Stimulated activated memory B cell treated with anti-CD40 and anti-IgM and Interleukin-4, amounts not matched to agents 10 μg/mL and 1 μg/mL and 100 μg/mL, for 72 hours (primary cell): ENCODE results near the gene WDR93.
"Not testable (repeated sequence)": the region's sequence is repeated elsewhere in the genome, so short reads cannot be mapped to it uniquely, and the experiment has no call there.

Source experiments
- ATAC-seq: fragments of 150-1000 bp; cut with Tn5 transposase; 2 replicates; pipeline ENCODE4 v1.10.0; 2021
- H3K27ac Mint-ChIP-seq: one replicate; pipeline ENCODE4 v1.8.0; 2022; ENCODE audit warnings: mild to moderate bottlenecking, mixed read lengths
- H3K27me3 Mint-ChIP-seq: one replicate; pipeline ENCODE4 v1.8.0; 2022; ENCODE audit warnings: mixed read lengths
- H3K36me3 Mint-ChIP-seq: one replicate; pipeline ENCODE4 v1.8.0; 2022; ENCODE audit warnings: mixed read lengths
- H3K4me1 Mint-ChIP-seq: one replicate; pipeline ENCODE4 v1.8.0; 2022; ENCODE audit warnings: mixed read lengths
- H3K4me3 Mint-ChIP-seq: one replicate; pipeline ENCODE4 v1.8.0; 2022; ENCODE audit warnings: mild to moderate bottlenecking, moderate library complexity, mixed read lengths
- H3K9me3 Mint-ChIP-seq: one replicate; pipeline ENCODE4 v1.8.0; 2022; ENCODE audit warnings: mixed read lengths

WDR93 gene

DNA sequence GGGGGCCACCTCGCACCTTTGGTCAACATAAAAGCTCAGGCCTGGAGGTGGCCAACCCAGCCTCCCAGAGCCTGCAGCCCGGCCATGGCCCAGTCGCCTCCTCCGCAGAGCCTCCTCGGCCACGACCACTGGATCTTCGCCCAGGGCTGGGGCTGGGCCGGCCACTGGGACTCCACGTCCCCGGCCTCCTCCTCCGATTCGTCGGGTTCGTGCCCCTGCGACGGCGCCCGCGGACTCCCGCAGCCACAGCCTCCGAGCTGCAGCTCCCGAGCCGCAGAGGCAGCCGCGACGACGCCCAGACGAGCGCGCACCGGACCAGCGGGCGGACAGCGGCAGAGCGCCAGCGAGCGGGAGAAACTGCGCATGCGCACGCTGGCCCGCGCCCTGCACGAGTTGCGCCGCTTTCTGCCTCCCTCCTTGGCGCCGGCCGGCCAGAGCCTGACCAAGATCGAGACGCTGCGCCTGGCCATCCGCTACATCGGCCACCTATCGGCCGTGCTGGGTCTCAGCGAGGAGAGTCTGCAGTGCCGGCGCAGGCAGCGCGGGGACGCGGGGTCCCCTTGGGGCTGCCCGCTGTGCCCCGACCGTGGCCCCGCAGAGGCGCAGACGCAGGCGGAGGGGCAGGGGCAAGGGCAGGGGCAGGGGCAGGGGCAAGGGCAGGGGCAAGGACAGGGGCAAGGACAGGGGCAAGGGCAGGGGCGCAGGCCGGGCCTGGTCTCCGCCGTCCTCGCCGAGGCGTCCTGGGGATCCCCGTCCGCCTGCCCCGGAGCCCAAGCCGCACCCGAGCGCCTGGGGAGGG is 85.9 kb downstream of the WDR93 start, which contains the start of gene MESP2:
Gene MESP2, plus strand, starts transcription at position 59 of the 799 bp plus-strand sequence. Its CDS starts 26 bp downstream, at position 85.
- H3K4me3 Mint-ChIP-seq, result peak within 1 kb of the TSS; percentile 72
- H3K9me3 Mint-ChIP-seq, result no peaks in the 10 kb centered on the region
- peaks cover 21% of the 10 kb centered on the region for H3K27me3 Mint-ChIP-seq
- no peaks in the 10 kb centered on the region for H3K36me3 Mint-ChIP-seq
- peaks cover 15% of the 10 kb centered on the region for H3K4me1 Mint-ChIP-seq
- H3K27ac Mint-ChIP-seq, result no peak within 1 kb of the TSS
- peak; percentile 67 for ATAC-seq

- Mint-ChIP-seq H3K4me1 (peaks cover 23% of the 10 kb centered on the region), H3K27me3 (peaks cover 21% of the 10 kb centered on the region), H3K4me3 (peak overlapping the region; percentile 58), H3K9me3 (no peaks in the 10 kb centered on the region), H3K36me3 (no peaks in the 10 kb centered on the region), H3K27ac (no peak overlapping the region)
- no peak for ATAC-seq
Measured at GRCh38 chr15:89777073-89777751, 86.6 kb downstream of the WDR93 start.

GRCh38 chr15:89777782-89778380 is 87.3 kb downstream of the WDR93 start:
- Mint-ChIP-seq H3K9me3 (no peaks in the 10 kb centered on the region), H3K27ac (no peak overlapping the region), H3K4me1 (peaks cover 29% of the 10 kb centered on the region), H3K4me3 (no peak overlapping the region), H3K36me3 (no peaks in the 10 kb centered on the region), H3K27me3 (peaks cover 21% of the 10 kb centered on the region)
- no peak for ATAC-seq

- Mint-ChIP-seq H3K27me3 (peaks cover 19% of the 10 kb centered on the region), H3K9me3 (no peaks in the 10 kb centered on the region), H3K4me3 (no peak overlapping the region), H3K27ac (no peak overlapping the region), H3K4me1 (peaks cover 37% of the 10 kb centered on the region), H3K36me3 (no peaks in the 10 kb centered on the region)
- ATAC-seq, result no peak
Measured at GRCh38 chr15:89778861-89779260, 88.2 kb downstream of the WDR93 start.

DNA sequence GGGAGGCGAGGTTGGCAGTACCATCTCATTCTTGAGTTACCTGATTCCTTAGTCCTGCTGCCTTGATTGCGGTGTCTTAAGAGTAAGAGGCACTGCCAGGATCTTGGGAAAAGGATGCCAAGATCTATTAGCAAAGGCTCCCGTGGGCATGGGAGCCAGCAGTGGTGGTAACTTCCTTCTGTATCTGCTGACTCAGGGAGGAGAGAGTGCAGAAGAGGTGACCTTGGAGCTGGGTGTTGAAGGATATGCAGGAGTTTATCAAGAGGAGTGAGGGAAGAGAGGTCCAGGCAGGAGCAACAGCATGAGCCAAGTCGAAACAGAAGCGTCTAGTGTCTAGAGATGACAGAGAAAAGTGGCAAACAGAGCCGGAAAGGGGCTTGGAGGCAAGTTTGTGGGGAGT is 90.0 kb downstream of the WDR93 start:
- H3K9me3 Mint-ChIP-seq, result no peaks in the 10 kb centered on the region
- H3K27me3 Mint-ChIP-seq, result peaks cover 13% of the 10 kb centered on the region
- H3K4me3 Mint-ChIP-seq, result peak overlapping the region; percentile 1
- H3K36me3 Mint-ChIP-seq, result no peaks in the 10 kb centered on the region
- peak overlapping the region; percentile 35 for H3K27ac Mint-ChIP-seq
- H3K4me1 Mint-ChIP-seq, result peaks cover 41% of the 10 kb centered on the region
- no peak for ATAC-seq

- no peaks in the 10 kb centered on the region for H3K36me3 Mint-ChIP-seq
- H3K4me1 Mint-ChIP-seq, result peaks cover 41% of the 10 kb centered on the region
- H3K27me3 Mint-ChIP-seq, result peaks cover 13% of the 10 kb centered on the region
- no peaks in the 10 kb centered on the region for H3K9me3 Mint-ChIP-seq
- peak overlapping the region; percentile 35 for H3K27ac Mint-ChIP-seq
- peak; percentile 63 for ATAC-seq
- peak overlapping the region; percentile 1 for H3K4me3 Mint-ChIP-seq
Measured at GRCh38 chr15:89781055-89781454, 90.4 kb downstream of the WDR93 start.

GRCh38 chr15:89781891-89782618 is 91.4 kb downstream of the WDR93 start:
- peaks cover 41% of the 10 kb centered on the region for H3K4me1 Mint-ChIP-seq
- no peak overlapping the region for H3K4me3 Mint-ChIP-seq
- ATAC-seq, result peak; percentile 88
- H3K27ac Mint-ChIP-seq, result peak overlapping the region; percentile 35
- H3K9me3 Mint-ChIP-seq, result no peaks in the 10 kb centered on the region
- no peaks in the 10 kb centered on the region for H3K36me3 Mint-ChIP-seq
- peaks cover 13% of the 10 kb centered on the region for H3K27me3 Mint-ChIP-seq

GRCh38 chr15:89782619-89782950 is 92.0 kb downstream of the WDR93 start:
- ATAC-seq, H3K36me3 Mint-ChIP-seq, H3K9me3 Mint-ChIP-seq: not testable (repeated sequence)
- Mint-ChIP-seq H3K4me1 (peaks cover 41% of the 10 kb centered on the region), H3K27ac (peak overlapping the region; percentile 35), H3K4me3 (peak overlapping the region; percentile 26), H3K27me3 (peaks cover 13% of the 10 kb centered on the region)

DNA sequence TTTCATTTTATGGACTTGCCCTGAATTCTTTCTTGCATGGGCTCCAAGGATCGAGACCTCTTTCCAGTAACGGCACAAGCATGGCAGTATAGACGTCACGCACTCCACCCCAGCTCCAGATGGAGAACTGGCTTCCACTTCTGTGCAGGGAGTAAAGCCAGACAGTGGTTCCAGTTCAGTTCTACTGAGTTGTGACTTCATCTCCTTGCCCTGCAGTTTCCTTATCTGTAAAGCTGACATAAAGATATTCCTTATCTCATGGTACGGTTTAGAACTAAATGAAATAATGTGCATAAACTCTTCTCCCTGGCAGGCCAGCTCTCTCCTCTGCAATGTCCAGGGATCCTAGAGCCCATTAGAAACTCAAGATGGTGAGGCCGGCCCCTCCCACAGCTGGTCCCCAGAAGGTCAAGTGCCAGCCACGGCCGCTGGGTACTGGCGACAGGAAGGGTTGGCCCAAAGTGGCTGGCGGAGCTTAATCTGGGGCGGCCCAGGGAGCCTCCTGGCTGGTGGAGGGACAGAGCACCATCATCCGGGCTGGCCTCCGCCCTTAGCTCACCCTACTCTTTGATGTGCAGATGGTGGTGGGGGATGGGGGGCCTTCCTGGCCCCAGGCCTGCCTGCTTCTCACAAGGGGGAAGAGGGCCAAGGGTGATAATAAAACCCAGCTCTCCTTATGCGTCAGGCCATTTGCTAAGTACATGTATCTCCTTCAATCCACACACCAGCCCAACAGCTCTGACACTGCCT is 92.7 kb downstream of the WDR93 start:
- ATAC-seq, result no peak
- Mint-ChIP-seq H3K9me3 (peaks cover 3% of the 10 kb centered on the region), H3K27ac (no peak overlapping the region), H3K4me3 (no peak overlapping the region), H3K36me3 (peaks cover 4% of the 10 kb centered on the region), H3K27me3 (peaks cover 13% of the 10 kb centered on the region), H3K4me1 (peaks cover 41% of the 10 kb centered on the region)

GRCh38 chr15:89783861-89784685 is 93.5 kb downstream of the WDR93 start:
- H3K4me3 Mint-ChIP-seq, result no peak overlapping the region
- no peak overlapping the region for H3K27ac Mint-ChIP-seq
- H3K27me3 Mint-ChIP-seq, result peaks cover 13% of the 10 kb centered on the region
- ATAC-seq, result no peak
- peaks cover 5% of the 10 kb centered on the region for H3K9me3 Mint-ChIP-seq
- peaks cover 5% of the 10 kb centered on the region for H3K36me3 Mint-ChIP-seq
- H3K4me1 Mint-ChIP-seq, result peaks cover 41% of the 10 kb centered on the region

DNA sequence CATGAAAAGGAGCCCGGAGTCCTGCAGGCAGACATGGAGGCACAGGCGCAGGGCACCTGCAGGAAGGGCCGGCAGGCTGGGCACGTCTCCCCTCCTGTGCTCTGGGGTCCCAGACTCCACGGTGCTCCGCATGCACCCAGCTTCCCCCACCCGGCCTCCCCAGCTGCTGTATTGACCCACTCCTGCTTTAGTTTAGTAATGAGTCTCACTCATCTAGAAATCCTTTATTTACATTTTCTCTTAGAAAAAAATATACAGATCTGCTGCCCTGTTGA is 94.0 kb downstream of the WDR93 start:
- H3K4me3 Mint-ChIP-seq, result no peak overlapping the region
- peaks cover 5% of the 10 kb centered on the region for H3K9me3 Mint-ChIP-seq
- ATAC-seq, result no peak
- H3K27ac Mint-ChIP-seq, result no peak overlapping the region
- peaks cover 5% of the 10 kb centered on the region for H3K36me3 Mint-ChIP-seq
- H3K4me1 Mint-ChIP-seq, result peaks cover 41% of the 10 kb centered on the region
- peaks cover 17% of the 10 kb centered on the region for H3K27me3 Mint-ChIP-seq

DNA sequence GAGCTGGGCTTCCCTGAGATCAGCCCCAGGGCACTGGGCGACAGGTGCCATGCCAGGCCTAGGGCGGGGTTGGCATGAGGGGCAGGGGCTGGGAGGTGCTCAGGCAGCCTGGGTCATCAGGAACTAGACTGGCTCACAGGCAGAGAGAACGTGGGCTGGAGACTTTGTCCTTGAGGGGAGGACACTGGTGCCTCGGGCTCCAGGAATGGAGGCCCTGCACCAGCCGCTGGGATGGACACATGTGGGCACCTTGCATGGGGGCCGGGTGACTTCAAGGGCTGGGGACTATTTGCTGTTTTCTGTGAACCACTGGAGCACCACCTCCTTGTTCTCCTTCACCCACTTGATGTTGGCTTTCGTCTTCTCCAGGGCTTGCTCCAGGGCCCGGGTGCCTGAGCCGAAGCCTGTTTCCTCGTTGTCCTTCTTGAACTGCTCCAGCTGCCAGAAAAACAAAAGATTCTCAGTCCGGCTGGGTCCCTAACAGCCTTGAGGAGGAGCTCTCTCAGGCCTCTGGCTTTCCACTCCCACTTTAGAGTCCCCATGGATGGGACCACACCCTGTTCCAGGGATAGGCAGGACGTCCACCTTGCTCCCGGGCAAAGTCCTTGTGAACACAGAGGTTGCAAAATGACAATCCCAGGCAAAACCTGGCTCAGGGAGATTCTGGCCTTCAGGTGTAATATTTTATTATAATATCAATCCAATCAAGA is 94.6 kb downstream of the WDR93 start:
- H3K27ac Mint-ChIP-seq, result no peak overlapping the region
- H3K36me3 Mint-ChIP-seq, result peaks cover 5% of the 10 kb centered on the region
- H3K4me3 Mint-ChIP-seq, result no peak overlapping the region
- H3K4me1 Mint-ChIP-seq, result peaks cover 38% of the 10 kb centered on the region
- ATAC-seq, result no peak
- peaks cover 5% of the 10 kb centered on the region for H3K9me3 Mint-ChIP-seq
- H3K27me3 Mint-ChIP-seq, result peaks cover 17% of the 10 kb centered on the region

DNA sequence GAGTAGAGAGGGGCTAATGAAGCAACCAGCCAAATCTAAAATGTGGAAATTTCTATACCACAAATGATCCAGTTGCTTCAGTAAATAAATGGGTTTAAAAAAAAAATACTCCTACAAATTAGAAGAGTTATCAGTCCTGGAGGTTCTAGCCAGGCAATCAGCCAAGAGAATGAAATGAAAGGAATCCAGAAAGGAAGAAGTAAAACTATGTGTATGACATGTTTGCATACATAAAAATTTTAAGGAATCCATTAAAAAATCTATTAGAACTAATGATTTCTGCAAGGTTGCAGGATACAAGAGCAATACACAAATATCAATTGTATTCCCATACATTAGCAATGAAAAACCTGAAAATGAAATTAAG is 95.1 kb downstream of the WDR93 start:
- peaks cover 33% of the 10 kb centered on the region for H3K4me1 Mint-ChIP-seq
- H3K9me3 Mint-ChIP-seq, result peaks cover 5% of the 10 kb centered on the region
- H3K27me3 Mint-ChIP-seq, result peaks cover 17% of the 10 kb centered on the region
- H3K27ac Mint-ChIP-seq, result no peak overlapping the region
- peaks cover 5% of the 10 kb centered on the region for H3K36me3 Mint-ChIP-seq
- no peak for ATAC-seq
- H3K4me3 Mint-ChIP-seq, result no peak overlapping the region

- Mint-ChIP-seq H3K4me3 (no peak overlapping the region), H3K9me3 (peaks cover 5% of the 10 kb centered on the region), H3K27me3 (peaks cover 17% of the 10 kb centered on the region), H3K36me3 (peaks cover 5% of the 10 kb centered on the region), H3K4me1 (peaks cover 11% of the 10 kb centered on the region), H3K27ac (no peak overlapping the region)
- ATAC-seq, result no peak
Measured at GRCh38 chr15:89787944-89788343, 97.3 kb downstream of the WDR93 start.
